Astrocyte (in vitro differentiated cells and primary cell): ENCODE results near the gene COQ8A. TPM values are rescaled to one million over a fixed set of nuclear protein-coding genes. Genes with fewer than 3 reads are reported as not detected.

ENCODE experiments used
- DNase-seq: peaks from one replicate; pipeline ENCODE4 v3.0.0-alpha.2; 2010; ENCODE audit warnings: low read depth
- FAIRE-seq: peaks from 2 replicates; lab custom pipeline; 2011; peaks lifted over from hg19 to GRCh38; lab: Jason Lieb, UNC
- H2AFZ ChIP-seq: 2 replicates; pipeline ENCODE4 v1.6.0; 2012; ENCODE audit warnings: low read depth, low read length, inconsistent platforms
- H3K27ac ChIP-seq: 2 replicates; pipeline ENCODE4 v1.5.1; 2011; ENCODE audit warnings: low read depth, low read length, inconsistent platforms
- H3K27me3 ChIP-seq: 2 replicates; pipeline ENCODE4 v1.6.0; 2011; ENCODE audit warnings: low read length, inconsistent platforms; ENCODE audit not compliant: insufficient read depth
- H3K36me3 ChIP-seq: 2 replicates; pipeline ENCODE4 v1.5.1; 2011; ENCODE audit warnings: low read length, inconsistent platforms; ENCODE audit not compliant: insufficient read depth
- H3K4me1 ChIP-seq: 2 replicates; pipeline ENCODE4 v1.5.1; 2011; ENCODE audit warnings: low read length, inconsistent platforms; ENCODE audit not compliant: insufficient read depth
- H3K4me2 ChIP-seq: 2 replicates; pipeline ENCODE4 v1.6.0; 2012; ENCODE audit warnings: low read length, inconsistent platforms
- H3K4me3 ChIP-seq: 2 replicates; pipeline ENCODE4 v1.5.1; 2011; ENCODE audit warnings: low read depth, mild to moderate bottlenecking, low read length, inconsistent platforms; ENCODE audit not compliant: insufficient read depth
- H3K79me2 ChIP-seq: 2 replicates; pipeline ENCODE4 v1.6.0; 2012; ENCODE audit warnings: mild to moderate bottlenecking, low read length, inconsistent platforms; ENCODE audit not compliant: insufficient read depth
- H3K9ac ChIP-seq: 2 replicates; pipeline ENCODE4 v1.6.0; 2012; ENCODE audit warnings: mild to moderate bottlenecking, low read length, inconsistent platforms
- H3K9me3 ChIP-seq: 2 replicates; pipeline ENCODE4 v1.5.1; 2012; ENCODE audit warnings: low read depth, mild to moderate bottlenecking, low read length, inconsistent platforms; ENCODE audit not compliant: insufficient read depth
- H4K20me1 ChIP-seq: 2 replicates; pipeline ENCODE4 v1.6.0; 2012; ENCODE audit warnings: low read length, inconsistent platforms; ENCODE audit not compliant: insufficient read depth
- H3K27ac Mint-ChIP-seq: one replicate; pipeline ENCODE4 v1.8.0; 2021; ENCODE audit warnings: mild to moderate bottlenecking, mixed read lengths; ENCODE audit not compliant: unreplicated experiment
- H3K27me3 Mint-ChIP-seq: one replicate; pipeline ENCODE4 v1.8.0; 2021; ENCODE audit warnings: low read depth, mixed read lengths; ENCODE audit not compliant: unreplicated experiment
- H3K36me3 Mint-ChIP-seq: one replicate; pipeline ENCODE4 v1.8.0; 2021; ENCODE audit warnings: low read depth, mixed read lengths; ENCODE audit not compliant: unreplicated experiment
- H3K4me1 Mint-ChIP-seq: one replicate; pipeline ENCODE4 v1.8.0; 2021; ENCODE audit warnings: low read depth, mixed read lengths; ENCODE audit not compliant: unreplicated experiment
- H3K4me3 Mint-ChIP-seq: one replicate; pipeline ENCODE4 v1.8.0; 2021; ENCODE audit warnings: mild to moderate bottlenecking, moderate library complexity, mixed read lengths; ENCODE audit not compliant: unreplicated experiment
- H3K9me3 Mint-ChIP-seq: one replicate; pipeline ENCODE4 v1.8.0; 2021; ENCODE audit warnings: mild to moderate bottlenecking, mixed read lengths; ENCODE audit not compliant: unreplicated experiment
- CTCF ChIP-seq: IDR thresholded peaks from 2 replicates; pipeline ENCODE4 v1.5.1; 2011; ENCODE audit warnings: low read depth, mild to moderate bottlenecking, inconsistent platforms, low read length, moderate library complexity; ENCODE audit not compliant: insufficient read depth
- EZH2 ChIP-seq: IDR thresholded peaks from 2 replicates; pipeline ENCODE4 v1.6.1; 2012; ENCODE audit warnings: mild to moderate bottlenecking, low read length, inconsistent platforms; ENCODE audit not compliant: insufficient read depth
- total RNA-seq: library from RNA; stranded (reverse); gene quantifications from 2 replicates; pipeline ENCODE4 v1.2.1, GENCODE V29; 2021

COQ8A gene
- total RNA-seq, 1 donor from 2014 or later: 8.2 TPM

GRCh38 chr1:226893936-226894335 lies 46.2 kb upstream of the COQ8A start:
- H3K79me2 ChIP-seq: no peaks in the 10 kb centered on the region
- Mint-ChIP-seq H3K4me1 (peaks cover 7% of the 10 kb centered on the region), H3K27me3 (no peaks in the 10 kb centered on the region), H3K9me3 (no peaks in the 10 kb centered on the region), H3K27ac (no peak overlapping the region), H3K4me3 (no peak overlapping the region), H3K36me3 (peaks cover 17% of the 10 kb centered on the region)
- no peak overlapping the region for H3K9ac ChIP-seq
- H4K20me1 ChIP-seq: no peaks in the 10 kb centered on the region
- FAIRE-seq (no peak), DNase-seq (no peak)
- TF ChIP-seq CTCF (no peak), EZH2 (no peak)
- H2AFZ ChIP-seq: no peak overlapping the region
- no peak overlapping the region for H3K4me2 ChIP-seq
- H3K36me3 ChIP-seq: no peaks in the 10 kb centered on the region
- no peaks in the 10 kb centered on the region for H3K27me3 ChIP-seq
- H3K27ac ChIP-seq: no peak overlapping the region
- H3K9me3 ChIP-seq: no peaks in the 10 kb centered on the region
- H3K4me1 ChIP-seq: peaks cover 5% of the 10 kb centered on the region
- no peak overlapping the region for H3K4me3 ChIP-seq

- Mint-ChIP-seq H3K4me1 (peaks cover 7% of the 10 kb centered on the region), H3K27ac (no peak overlapping the region), H3K36me3 (peaks cover 15% of the 10 kb centered on the region), H3K27me3 (no peaks in the 10 kb centered on the region), H3K9me3 (no peaks in the 10 kb centered on the region), H3K4me3 (no peak overlapping the region)
- Histone ChIP-seq H3K4me3 (no peak overlapping the region), H3K36me3 (no peaks in the 10 kb centered on the region), H3K9ac (no peak overlapping the region), H3K27me3 (no peaks in the 10 kb centered on the region), H4K20me1 (no peaks in the 10 kb centered on the region), H3K4me2 (no peak overlapping the region), H3K9me3 (no peaks in the 10 kb centered on the region), H3K79me2 (no peaks in the 10 kb centered on the region), H3K27ac (no peak overlapping the region), H2AFZ (no peak overlapping the region), H3K4me1 (peaks cover 5% of the 10 kb centered on the region)
- DNase-seq (no peak), FAIRE-seq (no peak)
- TF ChIP-seq EZH2 (no peak), CTCF (no peak)
These were observed 45.3 kb upstream of the COQ8A start for GRCh38 chr1:226894826-226895225.

GRCh38 chr1:226895644-226896043 lies 44.5 kb upstream of the COQ8A start:
- Histone ChIP-seq H3K4me1 (peaks cover 5% of the 10 kb centered on the region), H2AFZ (no peak overlapping the region), H3K36me3 (no peaks in the 10 kb centered on the region), H4K20me1 (no peaks in the 10 kb centered on the region), H3K9ac (no peak overlapping the region), H3K4me3 (no peak overlapping the region), H3K4me2 (no peak overlapping the region), H3K27me3 (no peaks in the 10 kb centered on the region), H3K27ac (no peak overlapping the region), H3K79me2 (no peaks in the 10 kb centered on the region), H3K9me3 (no peaks in the 10 kb centered on the region)
- FAIRE-seq (no peak), DNase-seq (no peak)
- Mint-ChIP-seq H3K9me3 (no peaks in the 10 kb centered on the region), H3K27ac (no peak overlapping the region), H3K36me3 (peaks cover 14% of the 10 kb centered on the region), H3K4me3 (no peak overlapping the region), H3K4me1 (peaks cover 7% of the 10 kb centered on the region), H3K27me3 (no peaks in the 10 kb centered on the region)
- TF ChIP-seq CTCF: no peak
- no peak for TF ChIP-seq EZH2
